ENCODE measurements around the gene SLC8A3. TPM values are rescaled to one million over a fixed set of nuclear protein-coding genes. Genes with fewer than 3 reads are reported as not detected.
A peak's percentile ranks its signal among the peaks of the same experiment; 100 is the strongest.

SLC8A3 gene
- total RNA-seq, 1 donor from 2014 or later: 0.49 TPM

DNA sequence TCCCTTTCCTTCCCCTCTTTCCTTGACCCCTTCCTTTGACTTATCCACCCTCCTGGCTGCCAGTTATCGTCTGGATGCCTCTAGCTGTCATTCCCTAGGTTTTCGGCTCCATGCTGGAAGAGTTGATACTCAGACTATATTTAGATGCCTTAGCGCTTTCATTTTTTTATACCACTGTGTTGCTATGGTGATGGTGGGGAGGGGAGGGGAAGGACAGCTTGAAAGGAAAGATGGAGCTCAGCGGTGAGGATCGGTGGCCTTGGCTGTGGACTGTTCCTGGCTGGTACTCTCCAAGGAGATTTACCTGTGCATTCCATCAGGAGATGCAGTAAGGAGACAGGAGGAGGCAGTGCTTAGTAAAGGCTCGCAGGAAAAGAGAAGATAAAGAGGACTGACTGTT, 108.7 kb downstream of the SLC8A3 start:
- Histone ChIP-seq H3K27me3 (no peaks in the 10 kb centered on the region), H3K27ac (no peak overlapping the region), H3K36me3 (no peaks in the 10 kb centered on the region), H3K4me3 (no peak overlapping the region), H3K4me1 (no peaks in the 10 kb centered on the region), H3K9me3 (no peaks in the 10 kb centered on the region)
- intact Hi-C loops (cut with DNase I): no loop called here
- no peak for DNase-seq (ENCODE audit: extremely low spot score in 2 of 2)
- TF ChIP-seq POLR2A (IDR thresholded peaks at IDR 0.05): no peak
- TF ChIP-seq, protein P1, sequence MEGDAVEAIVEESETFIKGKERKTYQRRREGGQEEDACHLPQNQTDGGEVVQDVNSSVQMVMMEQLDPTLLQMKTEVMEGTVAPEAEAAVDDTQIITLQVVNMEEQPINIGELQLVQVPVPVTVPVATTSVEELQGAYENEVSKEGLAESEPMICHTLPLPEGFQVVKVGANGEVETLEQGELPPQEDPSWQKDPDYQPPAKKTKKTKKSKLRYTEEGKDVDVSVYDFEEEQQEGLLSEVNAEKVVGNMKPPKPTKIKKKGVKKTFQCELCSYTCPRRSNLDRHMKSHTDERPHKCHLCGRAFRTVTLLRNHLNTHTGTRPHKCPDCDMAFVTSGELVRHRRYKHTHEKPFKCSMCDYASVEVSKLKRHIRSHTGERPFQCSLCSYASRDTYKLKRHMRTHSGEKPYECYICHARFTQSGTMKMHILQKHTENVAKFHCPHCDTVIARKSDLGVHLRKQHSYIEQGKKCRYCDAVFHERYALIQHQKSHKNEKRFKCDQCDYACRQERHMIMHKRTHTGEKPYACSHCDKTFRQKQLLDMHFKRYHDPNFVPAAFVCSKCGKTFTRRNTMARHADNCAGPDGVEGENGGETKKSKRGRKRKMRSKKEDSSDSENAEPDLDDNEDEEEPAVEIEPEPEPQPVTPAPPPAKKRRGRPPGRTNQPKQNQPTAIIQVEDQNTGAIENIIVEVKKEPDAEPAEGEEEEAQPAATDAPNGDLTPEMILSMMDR (IDR thresholded peaks at IDR 0.05): no peak
- no peak for TF ChIP-seq POLR2AphosphoS5 (IDR thresholded peaks at IDR 0.05; ENCODE audit: insufficient read depth in 1 of 2, low read depth in 1 of 2)

DNA sequence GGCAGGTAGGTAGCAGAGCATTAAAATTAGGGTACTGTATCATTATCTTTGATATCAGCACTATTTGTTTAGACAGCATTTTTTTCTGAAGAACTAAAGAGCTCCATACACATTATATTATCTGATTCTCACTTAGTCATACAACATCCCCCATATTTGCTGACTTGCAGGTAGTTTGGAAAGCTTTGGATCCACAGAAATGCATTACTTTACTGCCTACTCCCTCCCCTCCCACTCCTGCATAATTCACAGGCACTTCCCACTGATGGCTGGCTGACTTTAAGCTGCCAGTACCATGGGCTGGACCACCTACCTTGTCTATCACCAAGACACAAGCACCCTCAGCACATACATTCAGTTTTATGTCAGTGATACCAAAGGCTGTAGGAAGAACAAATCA, 110.4 kb downstream of the SLC8A3 start:
- Histone ChIP-seq H3K27me3 (no peaks in the 10 kb centered on the region), H3K9me3 (no peaks in the 10 kb centered on the region), H3K36me3 (no peaks in the 10 kb centered on the region), H3K4me3 (no peak overlapping the region), H3K27ac (no peak overlapping the region), H3K4me1 (no peaks in the 10 kb centered on the region)
- intact Hi-C loops (cut with DNase I): no loop called here
- TF ChIP-seq, protein P1 (IDR thresholded peaks at IDR 0.05): no peak
- TF ChIP-seq POLR2A (IDR thresholded peaks at IDR 0.05) (no peak), POLR2AphosphoS5 (IDR thresholded peaks at IDR 0.05; ENCODE audit: insufficient read depth in 1 of 2, low read depth in 1 of 2) (no peak)
- no peak for DNase-seq (ENCODE audit: extremely low spot score in 2 of 2)

DNA sequence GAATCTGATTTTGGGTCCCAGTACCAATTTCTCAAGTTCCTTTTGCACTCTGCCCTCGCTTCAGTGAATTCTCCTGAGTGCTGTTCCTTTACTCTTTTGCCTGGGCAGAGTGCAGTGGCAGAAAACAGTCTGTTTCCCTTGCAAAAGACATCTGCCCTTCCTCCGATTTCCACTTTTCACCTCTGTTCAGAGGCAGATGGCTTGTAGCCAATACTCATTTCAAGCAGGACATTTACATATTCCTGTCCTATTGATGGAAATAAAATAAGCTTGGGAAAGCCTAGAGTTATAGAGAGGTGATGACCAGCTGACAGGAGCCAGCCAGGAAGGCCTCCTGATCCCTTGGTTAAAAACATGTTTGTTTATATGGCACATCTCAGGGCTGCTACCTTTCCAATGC, 111.0 kb downstream of the SLC8A3 start:
- H3K27me3 ChIP-seq: no peaks in the 10 kb centered on the region
- no peaks in the 10 kb centered on the region for H3K4me1 ChIP-seq
- TF ChIP-seq POLR2AphosphoS5 (IDR thresholded peaks at IDR 0.05; ENCODE audit: insufficient read depth in 1 of 2, low read depth in 1 of 2) (no peak), POLR2A (IDR thresholded peaks at IDR 0.05) (no peak)
- TF ChIP-seq, protein P1 (IDR thresholded peaks at IDR 0.05): no peak
- intact Hi-C loops (cut with DNase I): no loop called here
- no peak overlapping the region for H3K4me3 ChIP-seq
- H3K36me3 ChIP-seq: no peaks in the 10 kb centered on the region
- no peaks in the 10 kb centered on the region for H3K9me3 ChIP-seq
- DNase-seq (ENCODE audit: extremely low spot score in 2 of 2): no peak
- no peak overlapping the region for H3K27ac ChIP-seq

DNA sequence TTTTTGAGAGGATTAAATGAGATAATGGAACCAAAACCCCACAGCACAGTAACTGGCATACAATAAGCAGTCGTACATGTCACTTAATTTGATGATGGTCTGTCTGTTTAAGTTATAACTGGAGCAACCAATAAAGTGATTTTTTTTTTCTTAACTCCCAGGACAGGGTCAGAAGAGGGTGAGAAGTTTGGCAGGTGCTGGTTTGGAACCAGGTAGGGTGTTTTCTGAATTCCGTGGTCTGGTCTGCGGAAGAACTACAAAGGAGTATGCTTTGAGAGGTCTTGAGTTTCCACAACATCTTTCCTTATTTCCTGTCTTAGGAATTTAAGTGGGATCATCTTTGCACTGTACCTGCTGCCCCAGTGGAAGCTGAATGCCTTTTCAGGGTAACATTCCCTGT, 111.7 kb downstream of the SLC8A3 start:
- Histone ChIP-seq H3K9me3 (no peaks in the 10 kb centered on the region), H3K36me3 (no peaks in the 10 kb centered on the region), H3K27me3 (no peaks in the 10 kb centered on the region), H3K27ac (no peak overlapping the region), H3K4me3 (no peak overlapping the region), H3K4me1 (no peaks in the 10 kb centered on the region)
- intact Hi-C loops (cut with DNase I): no loop called here
- TF ChIP-seq POLR2A (IDR thresholded peaks at IDR 0.05) (no peak), POLR2AphosphoS5 (IDR thresholded peaks at IDR 0.05; ENCODE audit: insufficient read depth in 1 of 2, low read depth in 1 of 2) (no peak)
- TF ChIP-seq, protein P1 (IDR thresholded peaks at IDR 0.05): no peak
- DNase-seq (ENCODE audit: extremely low spot score in 2 of 2): no peak

DNA sequence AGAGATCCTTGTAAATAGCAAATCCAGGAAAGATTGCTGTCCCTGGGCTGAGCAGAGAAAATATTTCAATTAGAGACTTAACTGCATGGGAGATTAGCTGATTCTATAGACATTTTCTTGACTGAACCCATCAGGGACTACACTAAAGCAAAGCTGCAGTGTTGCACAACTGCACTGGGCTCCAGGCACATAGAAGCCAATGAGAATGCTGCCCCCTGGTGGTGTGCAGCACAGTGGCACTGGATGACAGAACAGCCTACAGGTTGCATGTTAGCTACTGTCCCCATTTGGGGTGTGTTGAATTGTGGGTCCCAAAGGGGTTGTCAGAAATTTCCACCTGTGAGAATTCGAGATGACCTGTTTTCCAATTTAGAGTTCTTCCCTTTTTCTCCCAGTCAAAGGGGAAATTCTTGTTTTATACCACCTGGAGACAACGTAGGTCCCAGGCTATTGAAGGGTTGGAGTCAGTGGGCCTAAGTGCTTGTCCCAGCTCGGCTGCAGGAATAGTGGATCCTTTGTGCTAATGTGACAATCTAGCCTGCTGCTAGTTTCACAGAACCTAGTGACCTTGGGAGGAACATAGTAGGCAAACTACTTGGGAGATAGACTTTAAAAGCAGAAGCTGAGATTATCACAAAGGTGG, 114.7 kb downstream of the SLC8A3 start:
- no peak for DNase-seq (ENCODE audit: extremely low spot score in 2 of 2)
- H3K4me1 ChIP-seq: no peaks in the 10 kb centered on the region
- H3K9me3 ChIP-seq: no peaks in the 10 kb centered on the region
- intact Hi-C loops (cut with DNase I): no loop called here
- no peak overlapping the region for H3K27ac ChIP-seq
- no peaks in the 10 kb centered on the region for H3K27me3 ChIP-seq
- no peaks in the 10 kb centered on the region for H3K36me3 ChIP-seq
- no peak overlapping the region for H3K4me3 ChIP-seq
- no peak for TF ChIP-seq POLR2A (IDR thresholded peaks at IDR 0.05)
- TF ChIP-seq, protein P1 (IDR thresholded peaks at IDR 0.05): peak; percentile 7 to 34 (median 18)
